NCI-H128 (cell line): ENCODE results near the gene DNAJC11.

Experiments
- DNase-seq: peaks from one replicate; lab custom pipeline; 2025; ENCODE audit not compliant: unreplicated experiment; lab: John Stamatoyannopoulos, UW

DNAJC11 gene

DNA sequence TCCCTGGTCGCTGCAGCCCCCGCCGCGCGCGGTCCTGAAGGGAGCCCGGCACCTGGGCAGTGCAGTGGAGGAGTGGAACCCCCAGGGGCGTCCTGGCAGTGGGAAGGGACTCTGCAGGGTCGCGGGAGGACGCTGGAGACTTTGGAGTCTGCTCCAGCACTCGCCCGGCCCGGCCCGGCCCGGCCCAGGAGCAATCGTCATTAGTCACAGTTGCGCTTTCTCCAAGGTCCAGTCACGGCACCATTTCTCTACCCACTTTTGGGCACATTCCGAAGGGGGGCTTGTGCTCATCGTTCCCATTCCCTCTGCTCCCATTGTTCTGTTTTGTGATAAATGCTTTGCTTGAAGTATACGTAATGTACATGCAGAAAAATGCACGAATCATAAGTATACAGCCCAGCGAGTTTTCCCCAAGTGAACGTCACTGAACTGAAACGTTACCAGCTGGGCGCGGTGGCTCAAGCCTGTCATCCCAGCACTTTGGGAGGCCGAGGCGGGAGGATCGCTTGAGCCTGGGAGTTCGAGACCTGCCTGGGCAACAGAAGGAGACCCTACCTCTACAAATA lies 75.9 kb downstream of the DNAJC11 start:
- no peak for DNase-seq

DNA sequence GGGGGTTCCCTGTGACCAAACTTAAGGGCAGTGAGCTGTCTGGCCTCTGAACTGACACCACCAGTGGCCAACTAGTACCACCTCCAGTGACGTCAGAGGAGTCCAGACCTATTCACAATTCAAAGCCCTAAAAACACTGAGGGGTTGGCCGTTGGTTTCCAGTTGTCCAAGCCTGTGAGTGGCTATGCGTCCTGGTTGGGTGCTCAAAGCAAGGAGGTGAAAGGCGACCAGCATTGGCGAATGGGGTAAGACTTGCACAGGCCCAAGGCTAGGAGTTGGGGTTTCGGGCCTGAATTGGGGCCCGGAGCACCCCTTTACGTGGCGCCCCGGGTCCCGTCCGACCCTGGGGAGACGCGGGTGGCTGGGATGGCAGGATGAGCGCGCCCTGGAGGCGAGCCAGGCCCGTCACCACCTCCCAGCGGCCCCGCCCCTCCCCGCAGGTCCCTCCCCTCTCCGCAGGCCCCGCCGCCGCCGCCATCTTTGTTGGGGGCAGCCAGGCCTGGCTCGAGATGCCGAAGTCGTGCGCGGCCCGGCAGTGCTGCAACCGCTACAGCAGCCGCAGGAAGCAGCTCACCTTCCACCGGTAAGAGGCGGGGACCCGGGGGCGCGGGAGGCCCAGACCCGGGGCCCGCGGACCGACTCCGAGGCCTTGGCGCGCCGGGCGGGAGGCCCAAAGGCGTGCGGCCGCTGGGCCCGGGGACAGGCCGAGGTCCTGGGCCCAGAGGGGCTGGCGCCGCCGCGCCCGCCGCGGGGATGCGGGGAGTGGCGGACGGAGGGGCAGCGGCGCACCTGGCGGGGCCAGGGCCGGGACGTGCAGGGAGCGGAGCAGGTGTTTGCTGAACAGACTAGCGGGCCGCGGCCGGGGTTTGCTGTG lies 76.7 kb downstream of the DNAJC11 start, which contains the start of gene THAP3:
TSS of gene THAP3 (plus strand) at position 159 of the 874 bp plus-strand sequence. CDS start at position 510, 351 bp downstream.
- peak; percentile 74 for DNase-seq

DNA sequence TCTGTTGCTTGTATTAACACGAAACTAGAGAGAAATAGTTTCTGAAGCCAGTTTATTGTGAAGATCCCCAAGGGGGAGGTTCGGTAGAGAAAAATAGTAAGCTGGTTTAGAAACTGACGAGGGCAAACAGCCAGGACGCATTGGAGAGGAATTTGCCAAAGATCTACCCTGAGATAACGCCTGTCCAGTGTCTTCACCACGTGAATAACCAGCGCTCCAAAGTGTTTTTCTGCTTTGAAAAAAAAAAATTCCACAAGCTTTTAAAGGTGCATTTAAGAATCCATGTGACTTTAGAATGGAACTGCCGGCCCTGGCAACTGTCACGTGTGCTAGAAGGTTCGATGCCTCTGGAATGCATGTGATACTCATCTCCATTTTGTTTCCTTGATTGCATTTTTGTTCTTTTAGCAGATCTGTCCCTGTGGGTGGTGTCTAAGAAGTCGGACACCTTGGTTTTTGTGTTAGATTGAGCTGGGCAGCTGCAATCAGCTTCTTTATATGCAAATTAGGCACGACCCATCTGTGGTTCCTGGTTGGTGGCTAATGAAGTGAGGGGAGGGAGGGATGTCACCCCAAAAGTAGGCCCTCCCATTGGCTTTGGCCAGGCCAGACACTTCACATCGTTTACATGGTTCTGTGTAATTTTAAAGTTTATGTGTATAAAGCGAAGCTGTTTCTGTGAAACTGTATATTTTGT lies 78.2 kb downstream of the DNAJC11 start:
- DNase-seq = no peak

DNA sequence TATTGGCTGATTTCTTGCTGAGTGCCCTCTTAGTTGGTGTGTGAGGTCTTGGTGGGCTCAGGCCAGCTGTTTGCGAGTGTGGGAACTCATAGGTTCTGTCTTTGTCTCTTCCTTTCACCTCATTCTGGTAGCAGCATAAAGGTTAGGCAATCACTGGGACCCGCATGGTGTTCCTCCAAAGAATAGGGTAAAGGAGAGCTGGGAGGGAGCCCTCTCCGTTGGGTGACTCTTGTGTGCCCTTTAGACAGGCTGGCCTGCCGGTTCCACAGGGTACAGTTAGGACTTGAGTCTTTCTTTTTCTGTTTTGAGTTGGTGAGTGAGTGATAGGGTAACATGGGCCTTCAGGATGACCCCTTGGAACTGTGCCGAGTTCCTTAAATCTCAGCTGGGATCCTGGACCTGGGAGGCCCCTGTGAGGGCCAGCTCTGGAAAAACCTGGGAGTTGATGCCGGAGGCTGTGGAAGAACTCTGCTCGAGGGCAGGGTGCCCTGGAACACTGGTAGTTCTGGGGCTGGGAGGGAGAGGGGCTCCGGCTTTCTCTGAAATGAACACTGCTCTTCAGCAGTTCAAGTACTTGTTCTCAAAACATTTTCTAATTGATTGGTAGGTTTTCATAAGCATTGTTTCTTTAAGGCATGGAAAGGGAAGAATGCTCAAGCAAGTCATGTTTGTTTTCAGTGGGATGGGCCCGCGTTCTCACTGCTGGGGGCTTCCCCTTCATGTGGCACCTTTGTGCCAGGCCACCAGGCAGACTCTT lies 79.0 kb downstream of the DNAJC11 start:
- no peak for DNase-seq

DNA sequence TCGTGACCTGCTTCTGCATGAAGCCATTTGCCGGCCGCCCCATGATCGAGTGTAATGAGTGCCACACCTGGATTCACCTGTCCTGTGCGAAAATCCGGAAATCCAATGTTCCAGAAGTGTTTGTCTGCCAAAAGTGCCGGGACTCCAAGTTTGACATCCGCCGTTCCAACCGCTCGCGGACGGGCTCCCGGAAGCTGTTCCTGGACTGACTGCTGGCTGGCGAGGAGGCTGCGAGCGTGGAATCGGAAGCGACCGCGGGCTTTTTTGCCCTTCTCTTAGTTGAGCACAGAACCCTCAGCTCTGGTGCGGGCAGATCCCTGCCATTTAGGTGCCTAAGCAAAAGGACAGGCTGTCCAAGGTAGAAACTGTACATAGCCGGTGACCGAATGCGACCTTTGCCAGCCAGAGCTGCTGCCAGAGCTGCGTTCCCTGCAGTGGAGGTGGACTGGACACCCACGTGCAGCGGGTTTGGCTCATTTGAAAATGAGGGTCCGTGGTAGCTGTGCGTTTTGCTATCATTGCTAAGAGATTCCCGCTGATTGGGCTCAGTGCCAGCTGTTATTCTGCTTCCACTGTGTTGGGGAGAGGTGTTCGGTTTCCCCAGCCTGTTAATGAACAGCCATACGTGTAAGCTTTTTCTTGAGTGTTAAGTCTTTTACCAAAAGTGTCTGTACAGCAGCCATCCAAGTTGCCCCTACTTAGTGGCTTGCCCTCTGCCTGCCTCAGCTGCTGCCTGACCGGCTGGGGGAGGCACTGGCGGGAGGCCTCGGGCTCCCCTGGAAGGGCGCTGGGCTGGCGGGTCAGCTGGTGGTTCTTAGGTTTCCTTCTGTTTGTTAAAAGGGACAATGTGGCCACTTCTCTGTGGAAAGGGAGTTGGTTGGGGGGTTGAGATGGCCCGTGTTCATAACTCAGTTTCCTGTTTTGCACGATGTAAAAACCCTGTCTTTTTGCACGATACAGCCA lies 79.9 kb downstream of the DNAJC11 start:
- DNase-seq = no peak

DNA sequence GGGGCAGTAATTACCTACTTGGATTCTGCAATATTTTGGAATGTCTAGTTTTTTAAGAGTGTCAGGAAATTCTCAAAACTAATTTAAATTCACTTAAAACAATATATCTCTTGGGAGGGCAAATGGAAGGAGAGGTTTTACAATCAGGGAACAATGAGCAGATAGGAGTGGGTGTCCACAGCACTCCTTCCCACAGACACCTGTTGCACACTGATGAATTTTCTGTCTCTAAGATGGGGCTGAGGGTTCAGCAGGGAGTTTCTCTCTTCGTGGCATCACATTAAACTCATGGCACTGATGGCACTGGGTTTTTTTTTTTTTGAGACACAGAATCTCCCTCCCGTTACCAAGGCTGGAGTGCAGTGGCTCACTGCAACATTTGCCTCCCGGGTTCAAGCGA lies 82.6 kb downstream of the DNAJC11 start:
- DNase-seq = no peak

DNA sequence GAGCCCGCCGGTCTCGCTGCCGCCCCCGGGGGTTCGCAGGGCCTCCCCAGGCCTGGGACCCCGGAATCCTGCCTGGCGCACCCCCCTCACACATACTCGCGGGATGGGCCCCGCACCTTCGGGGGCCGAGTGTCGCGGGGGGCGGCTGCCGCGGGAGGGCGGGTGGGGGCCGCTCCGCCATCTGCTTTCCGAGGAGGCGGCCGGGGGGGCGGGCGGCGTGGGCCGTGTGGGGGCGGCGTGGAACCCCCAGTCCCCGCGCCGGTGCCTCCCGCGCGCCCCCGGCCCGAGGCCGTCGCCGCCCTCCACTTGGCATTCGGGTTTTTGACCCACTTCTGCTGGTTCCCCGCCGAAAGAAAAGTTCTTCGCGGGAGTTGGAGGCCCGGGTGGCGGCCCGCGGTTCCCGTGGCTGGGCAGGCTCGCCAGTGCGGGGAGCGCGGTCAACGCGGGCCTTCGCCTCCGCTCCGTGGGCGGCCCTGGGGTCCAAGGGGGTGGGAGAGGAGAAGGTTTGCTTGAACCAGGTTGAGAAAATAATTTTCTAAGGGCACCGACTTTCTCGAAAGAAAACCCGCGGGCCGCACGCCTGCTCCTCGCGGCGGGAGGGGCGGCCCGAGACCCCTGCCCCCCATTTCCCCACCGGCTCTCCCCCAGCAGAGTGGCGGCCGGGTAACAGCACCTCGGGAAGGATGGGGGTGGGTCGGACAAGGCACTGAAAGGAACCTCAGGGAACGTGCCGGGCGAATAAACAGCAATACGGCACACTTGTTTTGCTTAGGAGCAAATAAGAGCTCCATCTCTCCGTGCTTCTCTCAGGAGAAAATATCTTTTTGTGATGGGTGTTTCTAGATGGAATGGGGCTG lies 86.5 kb downstream of the DNAJC11 start:
- DNase-seq = no peak

DNA sequence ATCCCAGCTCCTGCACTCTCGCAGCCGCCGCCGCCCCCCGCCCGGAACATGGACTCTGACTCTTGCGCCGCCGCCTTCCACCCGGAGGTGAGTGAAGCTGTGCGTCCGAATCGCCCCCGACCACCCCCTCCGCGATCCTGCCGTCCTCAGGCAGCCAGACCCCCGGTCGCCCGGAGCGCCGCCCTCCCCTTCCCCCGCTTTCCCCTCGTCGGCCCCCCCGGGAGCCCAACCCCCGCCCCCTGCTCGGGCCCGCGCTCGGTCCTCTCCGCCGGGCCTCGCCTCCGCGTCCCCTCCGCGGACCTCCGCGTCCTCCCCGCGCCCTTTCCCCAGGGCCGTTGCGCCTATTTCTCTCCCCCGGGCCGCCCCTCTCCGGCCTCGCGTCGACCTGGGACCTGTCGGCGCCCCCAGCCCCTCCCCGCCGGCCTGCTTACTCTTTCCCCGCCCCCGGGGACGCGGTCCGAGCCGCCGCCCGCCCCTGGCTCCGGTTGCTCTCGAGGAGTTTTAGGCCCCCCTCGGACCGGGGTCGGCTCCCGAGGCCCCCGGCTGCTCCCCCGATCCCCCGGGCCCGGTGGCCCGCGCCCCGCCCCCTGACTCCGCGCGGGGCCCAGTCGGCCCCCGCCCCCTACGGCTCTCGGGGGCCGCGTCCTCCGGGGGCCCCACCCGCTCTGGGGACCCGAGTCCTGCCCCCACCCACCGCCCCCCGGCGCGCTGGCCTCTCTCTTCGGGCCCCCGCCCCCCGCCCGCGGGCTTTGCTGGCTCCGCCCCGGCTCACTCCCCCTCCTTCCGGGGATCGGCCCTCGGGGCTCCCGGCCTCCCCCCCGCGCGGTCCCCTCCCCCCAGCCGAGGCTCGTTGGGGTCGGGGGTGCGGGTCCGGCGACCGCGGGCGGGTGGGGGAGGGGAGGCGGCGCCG lies 87.3 kb downstream of the DNAJC11 start:
- no peak for DNase-seq

DNA sequence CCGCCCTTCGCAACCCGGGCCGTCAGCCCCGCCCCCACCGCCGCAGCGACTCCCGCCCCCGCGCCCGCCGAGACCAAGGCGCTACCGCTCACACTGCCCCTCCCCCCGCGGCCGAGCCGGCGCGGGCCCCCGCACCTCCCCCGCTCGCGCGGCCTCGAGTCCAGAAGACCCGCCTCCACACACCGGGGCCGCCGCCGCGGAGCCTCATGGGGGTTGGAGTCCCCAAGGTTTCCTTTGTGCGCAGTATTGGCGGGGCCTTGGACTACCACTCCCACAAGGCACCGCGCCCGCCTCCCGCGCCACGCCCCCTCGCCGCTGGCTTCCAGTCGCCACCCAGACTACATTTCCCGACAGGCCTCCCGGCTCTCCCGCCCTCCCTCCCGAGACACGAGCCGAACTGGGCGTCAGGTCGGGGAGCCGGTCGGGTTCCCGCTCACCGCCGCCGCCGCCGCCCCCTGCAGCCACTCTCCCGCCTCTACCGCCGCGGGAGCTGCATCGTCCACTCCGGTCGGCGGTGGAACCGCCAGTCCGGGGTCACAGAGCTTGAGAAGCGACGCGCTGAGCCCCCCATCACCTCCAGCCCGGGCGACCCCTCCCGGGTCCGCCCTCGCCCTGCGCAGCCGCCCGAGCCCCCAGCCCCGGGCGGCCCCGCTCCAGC lies 88.1 kb downstream of the DNAJC11 start, which contains the start of gene PHF13:
TSS of gene PHF13 (plus strand) at position 371 of the 658 bp plus-strand sequence. CDS start 336 bp downstream, outside the sequence.
- peak; percentile 99 for DNase-seq

DNA sequence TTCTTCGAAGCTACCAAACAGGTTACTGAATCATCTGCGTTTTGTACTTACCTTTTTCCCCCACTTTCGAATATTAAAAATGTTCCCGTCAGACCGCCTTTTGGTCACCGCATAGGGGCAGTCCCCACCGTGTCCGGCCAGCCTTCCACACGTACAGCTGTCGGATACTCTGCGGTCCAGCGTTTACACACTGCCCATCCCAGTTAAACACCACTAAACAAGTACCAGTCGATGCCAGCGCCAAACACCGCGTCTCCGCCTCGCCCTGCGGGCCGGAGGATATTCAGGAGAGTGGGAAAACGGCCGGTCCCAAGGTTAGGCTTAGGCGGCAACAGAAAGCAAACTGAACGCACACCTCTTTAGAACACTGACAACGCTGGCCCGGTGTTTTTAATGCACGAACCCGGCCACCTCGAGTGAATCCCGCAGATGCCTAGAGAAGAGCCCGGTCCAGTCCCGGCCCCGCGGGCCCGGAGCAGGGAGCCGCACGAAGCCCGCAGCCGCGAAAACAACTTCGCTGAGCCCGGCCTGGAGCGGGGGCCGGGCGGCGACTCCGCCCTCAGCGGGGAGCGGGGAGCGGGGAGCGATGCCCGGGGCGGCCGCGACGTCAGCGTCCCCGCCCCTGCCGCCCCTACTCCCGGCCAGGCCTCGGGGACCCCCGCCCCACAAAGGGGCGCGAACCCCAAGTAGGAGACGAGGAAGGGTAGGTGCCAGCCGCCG lies 88.8 kb downstream of the DNAJC11 start:
- DNase-seq = no peak

DNA sequence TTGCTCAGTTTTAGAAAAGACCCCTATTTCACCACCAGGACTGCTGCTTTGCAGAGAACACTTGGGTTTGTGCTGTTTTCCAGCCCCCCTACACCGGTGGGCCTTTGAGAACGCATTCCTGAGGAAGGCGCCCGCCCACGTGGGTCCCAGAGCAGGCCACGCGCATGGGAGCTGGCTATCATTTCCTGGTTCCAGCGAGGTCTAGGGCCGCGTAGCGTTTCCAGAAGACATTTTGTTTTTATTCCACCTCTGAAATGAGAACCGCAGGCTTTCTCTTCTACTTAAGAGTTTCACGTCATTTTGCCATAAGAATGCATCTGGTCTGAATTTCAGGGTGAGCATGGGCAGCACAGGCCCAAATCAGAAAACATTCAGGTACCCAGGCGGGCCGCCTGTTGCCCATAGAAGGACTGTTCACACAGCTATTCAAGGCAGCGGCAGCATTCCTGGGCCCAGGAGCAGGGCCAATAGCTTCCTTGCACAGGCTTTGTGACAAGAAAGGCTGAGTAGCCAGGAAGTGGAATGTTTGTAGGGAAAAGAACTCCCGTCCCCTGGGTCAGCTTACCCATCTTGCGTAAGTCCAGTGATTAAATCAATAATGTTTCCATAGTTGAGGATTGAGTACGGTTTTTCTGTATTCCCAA lies 97.6 kb downstream of the DNAJC11 start:
- no peak for DNase-seq

DNA sequence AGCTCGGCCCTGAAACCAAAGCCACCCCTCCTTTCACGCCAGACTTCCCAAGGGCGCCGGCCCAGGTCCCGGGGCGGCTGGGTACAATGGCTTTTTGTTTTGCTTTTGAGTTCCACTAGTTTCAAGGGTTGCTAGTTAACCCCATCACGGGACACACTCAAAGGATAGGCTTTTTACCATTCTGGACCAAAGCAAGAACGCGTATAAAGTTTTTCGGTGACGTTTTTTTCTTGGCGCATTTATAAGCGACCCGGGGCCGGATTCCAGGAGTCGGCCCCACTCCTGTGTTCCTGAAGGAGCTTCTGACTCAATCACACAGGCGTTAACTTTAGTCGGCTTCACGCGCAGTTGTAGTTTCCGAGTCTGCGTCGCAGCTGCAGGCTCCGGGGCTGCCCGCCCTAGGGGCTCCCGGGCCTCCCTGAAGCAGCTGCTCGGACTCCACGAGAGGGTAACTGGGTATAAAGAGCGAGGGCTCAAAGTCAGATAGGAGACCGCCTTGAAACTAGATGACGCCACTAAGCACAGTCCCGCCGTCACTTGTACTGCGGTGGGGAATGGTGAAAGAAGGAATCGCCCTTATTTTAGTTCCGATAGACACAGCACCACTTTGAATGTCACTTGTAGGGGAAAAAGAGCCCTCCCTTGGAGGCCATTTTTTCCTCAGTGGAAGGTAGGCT lies 98.2 kb downstream of the DNAJC11 start:
- no peak for DNase-seq

DNA sequence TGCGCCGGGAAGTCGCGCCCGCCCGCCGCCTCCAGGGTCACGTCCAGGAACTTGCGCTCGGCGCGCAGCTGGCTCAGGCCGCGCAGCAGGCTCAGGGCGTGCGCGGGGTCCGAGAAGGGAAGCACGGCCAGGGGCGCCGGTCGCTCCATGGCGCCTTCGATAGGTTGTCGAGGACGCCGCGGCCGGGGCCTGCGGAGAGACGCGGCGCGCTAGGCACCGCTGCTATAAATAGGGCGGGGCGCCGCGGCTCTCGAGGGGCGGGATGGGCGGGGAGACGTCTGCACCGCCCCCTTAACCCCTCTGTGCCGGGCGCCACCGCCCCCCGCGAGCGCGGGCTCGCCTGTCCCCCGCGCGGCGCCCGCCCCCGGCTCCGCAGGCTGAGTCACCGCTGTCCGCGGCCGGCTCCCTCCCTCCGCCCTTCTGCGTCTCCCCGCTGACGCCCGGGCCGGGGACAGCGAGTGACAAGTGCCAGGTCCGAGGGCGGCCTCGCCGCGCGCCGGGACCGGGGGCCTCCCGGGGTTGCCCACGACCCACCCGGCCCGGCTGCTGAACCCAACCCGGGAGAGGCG lies 98.9 kb downstream of the DNAJC11 start, which contains the start of gene KLHL21:
TSS of gene KLHL21 (minus strand) at position 201 of the 569 bp plus-strand sequence. CDS start at position 149, 52 bp downstream.
- DNase-seq = peak; percentile 59

DNA sequence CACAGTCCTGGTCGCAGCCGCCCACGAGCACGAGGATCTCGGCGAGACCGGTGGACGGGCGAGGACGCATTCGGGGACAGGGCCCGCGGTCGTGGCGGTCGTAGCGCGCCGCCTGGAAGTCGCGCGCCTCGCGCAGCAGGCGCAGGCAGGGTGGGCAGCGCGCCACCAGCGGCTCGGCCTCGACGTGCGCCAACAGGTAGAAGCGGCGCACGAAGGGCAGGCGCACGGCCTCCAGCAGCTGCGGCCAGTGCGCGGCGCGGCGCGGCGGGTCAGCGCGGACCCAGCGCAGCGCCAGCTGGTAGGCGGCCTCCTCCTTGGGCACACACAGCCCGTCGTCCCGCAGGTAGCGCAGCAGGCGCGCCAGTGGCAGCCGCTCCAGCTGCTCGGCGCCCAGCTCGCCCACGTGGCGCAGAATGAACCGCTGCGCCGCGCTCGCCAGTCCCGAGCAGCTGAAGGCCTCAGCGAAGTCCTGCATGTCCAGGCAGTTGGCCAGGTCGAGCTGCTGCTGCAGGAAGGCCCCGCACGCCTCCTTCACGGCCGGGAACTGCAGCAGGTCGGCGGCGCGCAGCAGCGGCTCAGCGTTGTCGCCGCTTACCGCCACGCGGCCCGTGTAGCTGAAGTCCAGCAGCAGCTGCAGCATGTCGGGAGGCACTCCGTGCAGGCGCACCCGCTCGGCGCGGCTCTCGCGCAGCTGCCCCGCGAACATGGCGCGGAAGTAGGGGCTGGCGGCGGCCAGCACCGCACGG lies 99.5 kb downstream of the DNAJC11 start:
- no peak for DNase-seq
